Prostate gland (tissue), 2 donors: Measurements from ENCODE around the gene SCN5A.

Source experiments
- CTCF ChIP-seq, 4 experiments: fragments of 200-600 bp in 2 of 4; fragments of 450-650 bp in 2 of 4; sonication (generic) in 2 of 4; IDR thresholded peaks; 1 replicate in 3 of 4; 2 replicates in 1 of 4; pipeline ENCODE4 v1.5.1; 2016 to 2019; ENCODE audit warnings: antibody characterized with exemption in 4 of 4, mild to moderate bottlenecking in 2 of 4, moderate library complexity in 2 of 4
- POLR2A ChIP-seq: fragments of 450-650 bp; IDR thresholded peaks from one replicate; pipeline ENCODE4 v1.6.1; 2016; ENCODE audit warnings: antibody characterized with exemption, mild to moderate bottlenecking

GRCh38 chr3:38582316-38582715 lies 67.2 kb downstream of the SCN5A start:
- TF ChIP-seq POLR2A (no peak), CTCF (IDR thresholded peaks at IDR 0.05) (no peak)
